GM12872 (cell line): ENCODE data around the gene ARHGEF11.

Experiments
- CTCF ChIP-seq: IDR thresholded peaks from 3 replicates; pipeline ENCODE4 v1.5.1; 2011; ENCODE audit warnings: low read depth, mild to moderate bottlenecking, low read length, moderate library complexity; ENCODE audit not compliant: insufficient read depth

ARHGEF11 gene

GRCh38 chr1:156936721-156937220, 108.8 kb downstream of the ARHGEF11 start:
- no peak for TF ChIP-seq CTCF

- no peak for TF ChIP-seq CTCF
Observed at GRCh38 chr1:156936191-156936590, 109.4 kb downstream of the ARHGEF11 start.

- no peak for TF ChIP-seq CTCF
Observed at GRCh38 chr1:156935505-156936128, 109.9 kb downstream of the ARHGEF11 start.

GRCh38 chr1:156933136-156933535, 112.4 kb downstream of the ARHGEF11 start:
- TF ChIP-seq CTCF, result no peak

GRCh38 chr1:156931974-156932710, 113.4 kb downstream of the ARHGEF11 start:
- no peak for TF ChIP-seq CTCF

- TF ChIP-seq CTCF, result no peak
Observed at GRCh38 chr1:156931211-156931952, 114.2 kb downstream of the ARHGEF11 start.

- TF ChIP-seq CTCF, result no peak
Observed at GRCh38 chr1:156930483-156930882, 115.1 kb downstream of the ARHGEF11 start.
